ENCODE data around the gene DRG1.
"Not testable (repeated sequence)": the region's sequence is repeated elsewhere in the genome, so short reads cannot be mapped to it uniquely, and the experiment has no call there.

Gene DRG1

GRCh38 chr22:31394326-31394725 lies 5.1 kb upstream of the DRG1 start:
- Histone ChIP-seq H3K4me2 (ENCODE audit: low read length) (no peak overlapping the region), H3K79me2 (ENCODE audit: low read length) (peaks cover under 1% of the 10 kb centered on the region; the same call in 1 of the 2 replicates), H2AFZ (ENCODE audit: low read depth, low read length) (no peak overlapping the region), H3K27ac (ENCODE audit: low read length) (no peak overlapping the region), H4K20me1 (ENCODE audit: insufficient read depth, low read length) (no peaks in the 10 kb centered on the region), H3K36me3 (replicated peaks; ENCODE audit: low read depth, low read length) (no peaks in the 10 kb centered on the region), H3K4me1 (ENCODE audit: low read length) (peaks cover 7% of the 10 kb centered on the region; the same call in 1 of the 2 replicates), H3K9ac (ENCODE audit: low read length) (no peak overlapping the region), H3K4me3 (ENCODE audit: low read length) (no peak overlapping the region), H3K9me3 (ENCODE audit: insufficient read depth, low read length) (no peaks in the 10 kb centered on the region), H3K27me3 (ENCODE audit: low read depth, low read length) (0 out of 2 replicates have a peak, but pooled peaks cover 2% of the 10 kb centered on the region)
- TF ChIP-seq, protein P1, sequence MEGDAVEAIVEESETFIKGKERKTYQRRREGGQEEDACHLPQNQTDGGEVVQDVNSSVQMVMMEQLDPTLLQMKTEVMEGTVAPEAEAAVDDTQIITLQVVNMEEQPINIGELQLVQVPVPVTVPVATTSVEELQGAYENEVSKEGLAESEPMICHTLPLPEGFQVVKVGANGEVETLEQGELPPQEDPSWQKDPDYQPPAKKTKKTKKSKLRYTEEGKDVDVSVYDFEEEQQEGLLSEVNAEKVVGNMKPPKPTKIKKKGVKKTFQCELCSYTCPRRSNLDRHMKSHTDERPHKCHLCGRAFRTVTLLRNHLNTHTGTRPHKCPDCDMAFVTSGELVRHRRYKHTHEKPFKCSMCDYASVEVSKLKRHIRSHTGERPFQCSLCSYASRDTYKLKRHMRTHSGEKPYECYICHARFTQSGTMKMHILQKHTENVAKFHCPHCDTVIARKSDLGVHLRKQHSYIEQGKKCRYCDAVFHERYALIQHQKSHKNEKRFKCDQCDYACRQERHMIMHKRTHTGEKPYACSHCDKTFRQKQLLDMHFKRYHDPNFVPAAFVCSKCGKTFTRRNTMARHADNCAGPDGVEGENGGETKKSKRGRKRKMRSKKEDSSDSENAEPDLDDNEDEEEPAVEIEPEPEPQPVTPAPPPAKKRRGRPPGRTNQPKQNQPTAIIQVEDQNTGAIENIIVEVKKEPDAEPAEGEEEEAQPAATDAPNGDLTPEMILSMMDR (IDR thresholded peaks at IDR 0.05; ENCODE audit: low read depth, low read length): no peak
- TF ChIP-seq EZH2phosphoT487 (IDR thresholded peaks at IDR 0.05; ENCODE audit: low read depth): no peak

- Histone ChIP-seq H3K9ac (ENCODE audit: low read length) (no peak overlapping the region), H3K36me3 (replicated peaks; ENCODE audit: low read depth, low read length) (peaks cover 7% of the 10 kb centered on the region), H3K4me1 (ENCODE audit: low read length) (peaks cover 15% of the 10 kb centered on the region), H3K4me3 (ENCODE audit: low read length) (no peak overlapping the region), H3K27ac (ENCODE audit: low read length) (no peak overlapping the region), H3K9me3 (ENCODE audit: insufficient read depth, low read length) (no peaks in the 10 kb centered on the region), H3K27me3 (ENCODE audit: low read depth, low read length) (0 out of 2 replicates have a peak, but pooled peaks cover 2% of the 10 kb centered on the region), H4K20me1 (ENCODE audit: insufficient read depth, low read length) (no peaks in the 10 kb centered on the region; the same call in 1 of the 2 replicates), H3K79me2 (ENCODE audit: low read length) (peaks cover 39% of the 10 kb centered on the region), H3K4me2 (ENCODE audit: low read length) (peak overlapping the region; percentile 88; the same call in 1 of the 2 replicates), H2AFZ (ENCODE audit: low read depth, low read length) (peak overlapping the region; percentile 12; the same call in 1 of the 2 replicates)
- no peak for TF ChIP-seq EZH2phosphoT487 (IDR thresholded peaks at IDR 0.05; ENCODE audit: low read depth)
- TF ChIP-seq, protein P1 (IDR thresholded peaks at IDR 0.05; ENCODE audit: low read depth, low read length): no peak
Measured at GRCh38 chr22:31398231-31398630, 1.2 kb upstream of the DRG1 start.

DNA sequence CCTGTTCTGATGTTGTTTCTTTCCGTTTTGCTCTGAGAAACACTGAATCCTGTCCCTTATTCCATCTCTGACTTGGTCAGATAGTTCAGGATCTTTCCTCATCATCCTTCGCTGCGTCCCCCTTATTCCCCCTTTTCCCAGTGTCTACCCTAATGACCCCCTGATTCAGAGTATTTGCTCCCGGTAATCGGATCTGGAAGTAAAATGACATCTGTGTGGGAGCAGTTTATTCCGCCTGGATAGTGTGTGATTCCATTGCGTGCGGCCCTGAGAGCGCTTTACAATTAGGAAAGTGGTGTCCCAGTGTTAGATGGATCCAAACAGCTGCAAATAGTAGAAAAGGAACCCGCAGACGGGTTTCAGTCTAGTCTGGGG lies 606 bp downstream of the DRG1 start:
- H3K4me2 ChIP-seq (ENCODE audit: low read length): peak overlapping the region; percentile 91
- H3K4me1 ChIP-seq (ENCODE audit: low read length): peaks cover 15% of the 10 kb centered on the region
- H4K20me1 ChIP-seq (ENCODE audit: insufficient read depth, low read length): no peaks in the 10 kb centered on the region; the same call in 1 of the 2 replicates
- no peaks in the 10 kb centered on the region for H3K27me3 ChIP-seq (ENCODE audit: low read depth, low read length)
- H3K36me3 ChIP-seq (replicated peaks; ENCODE audit: low read depth, low read length): peaks cover 12% of the 10 kb centered on the region
- H3K9ac ChIP-seq (ENCODE audit: low read length): peak overlapping the region; percentile 93
- peak overlapping the region; percentile 42 for H3K27ac ChIP-seq (ENCODE audit: low read length)
- H3K4me3 ChIP-seq (ENCODE audit: low read length): peak overlapping the region; percentile 81
- TF ChIP-seq, protein P1 (IDR thresholded peaks at IDR 0.05; ENCODE audit: low read depth, low read length): no peak
- no peak for TF ChIP-seq EZH2phosphoT487 (IDR thresholded peaks at IDR 0.05; ENCODE audit: low read depth)
- H2AFZ ChIP-seq (ENCODE audit: low read depth, low read length): 0 out of 2 replicates have a peak overlapping the region, but pooled peaks have one; percentile 59
- peaks cover 56% of the 10 kb centered on the region for H3K79me2 ChIP-seq (ENCODE audit: low read length)
- no peaks in the 10 kb centered on the region for H3K9me3 ChIP-seq (ENCODE audit: insufficient read depth, low read length)

DNA sequence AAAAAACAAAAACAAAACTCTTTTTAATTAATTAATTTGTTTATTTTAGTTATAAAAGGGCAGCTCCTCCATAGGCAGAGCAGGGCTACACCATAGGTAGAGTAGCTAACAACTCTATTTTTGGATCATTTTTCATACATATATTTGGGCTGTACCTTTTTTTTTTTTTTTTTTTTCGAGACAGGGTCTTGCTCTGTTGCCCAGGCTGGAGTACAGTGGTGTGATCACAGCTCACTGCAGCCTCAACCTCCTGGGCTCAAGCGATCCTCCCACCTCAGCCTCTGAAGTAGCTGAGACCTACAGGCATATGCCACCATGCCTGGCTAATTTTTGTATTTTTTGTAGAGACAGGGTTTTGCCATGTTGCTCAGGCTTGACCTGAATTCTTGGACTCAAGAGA lies 2.9 kb downstream of the DRG1 start:
- H3K79me2 ChIP-seq (ENCODE audit: low read length): peaks cover 74% of the 10 kb centered on the region
- H3K36me3 ChIP-seq (replicated peaks; ENCODE audit: low read depth, low read length): peaks cover 31% of the 10 kb centered on the region
- H3K4me1 ChIP-seq (ENCODE audit: low read length): peaks cover 15% of the 10 kb centered on the region
- not testable (repeated sequence) for H3K27ac ChIP-seq (ENCODE audit: low read length); H2AFZ ChIP-seq (ENCODE audit: low read depth, low read length); H3K9ac ChIP-seq (ENCODE audit: low read length); H3K4me3 ChIP-seq (ENCODE audit: low read length); H3K27me3 ChIP-seq (ENCODE audit: low read depth, low read length); H3K4me2 ChIP-seq (ENCODE audit: low read length); H3K9me3 ChIP-seq (ENCODE audit: insufficient read depth, low read length); H4K20me1 ChIP-seq (ENCODE audit: insufficient read depth, low read length)
